MG63 (cell line): Measurements from ENCODE around the gene CGRRF1. TPM values are rescaled to one million over a fixed set of nuclear protein-coding genes. Genes with fewer than 3 reads are reported as not detected.

Source experiments
- DNase-seq: peaks from one replicate; pipeline ENCODE4 v3.0.0-alpha.2; 2020
- H3K27me3 ChIP-seq: fragments of 250-450 bp; sonication (Bioruptor Pico); 2 replicates; pipeline ENCODE4 v1.5.1; 2020; ENCODE audit warnings: mild to moderate bottlenecking, moderate library complexity
- H3K36me3 ChIP-seq: fragments of 250-450 bp; sonication (Bioruptor Pico); 2 replicates; pipeline ENCODE4 v1.5.1; 2020; ENCODE audit warnings: mild to moderate bottlenecking, moderate library complexity
- H3K4me3 ChIP-seq: fragments of 250-450 bp; sonication (Bioruptor Pico); 2 replicates; pipeline ENCODE4 v1.5.1; 2020; ENCODE audit warnings: mild to moderate bottlenecking, moderate library complexity
- H3K9me3 ChIP-seq: fragments of 250-450 bp; sonication (Bioruptor Pico); 2 replicates; pipeline ENCODE4 v1.5.1; 2020; ENCODE audit warnings: mild to moderate bottlenecking, moderate library complexity
- total RNA-seq: library from RNA; depleted of rRNA; stranded (reverse); fragments of >200 nt; shearing (Covaris generic); gene quantifications from 2 replicates; pipeline ENCODE4 v1.2.3, GENCODE V29; 2014; ENCODE audit warnings: low replicate concordance; rRNA removed

Gene CGRRF1, protein sequence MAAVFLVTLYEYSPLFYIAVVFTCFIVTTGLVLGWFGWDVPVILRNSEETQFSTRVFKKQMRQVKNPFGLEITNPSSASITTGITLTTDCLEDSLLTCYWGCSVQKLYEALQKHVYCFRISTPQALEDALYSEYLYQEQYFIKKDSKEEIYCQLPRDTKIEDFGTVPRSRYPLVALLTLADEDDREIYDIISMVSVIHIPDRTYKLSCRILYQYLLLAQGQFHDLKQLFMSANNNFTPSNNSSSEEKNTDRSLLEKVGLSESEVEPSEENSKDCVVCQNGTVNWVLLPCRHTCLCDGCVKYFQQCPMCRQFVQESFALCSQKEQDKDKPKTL
- 5.9 and 6.0 TPM in 2 replicates for total RNA-seq

- peak; percentile 96 for DNase-seq
- Histone ChIP-seq H3K27me3 (no peaks in the 10 kb centered on the region), H3K9me3 (no peaks in the 10 kb centered on the region), H3K4me3 (peak within 1 kb of the TSS; percentile 92), H3K36me3 (no peaks in the 10 kb centered on the region)
These were observed at the start of gene CGRRF1 for GRCh38 chr14:54509546-54510501. CGRRF1 (plus strand) TSS chr14:54509906; CDS start chr14:54509960, 54 bp downstream.

GRCh38 chr14:54462048-54462447 lies 47.7 kb upstream of the CGRRF1 start:
- no peaks in the 10 kb centered on the region for H3K36me3 ChIP-seq
- 0 out of 2 replicates have a peak, but pooled peaks cover 3% of the 10 kb centered on the region for H3K9me3 ChIP-seq
- no peak for DNase-seq
- no peak overlapping the region for H3K4me3 ChIP-seq
- no peaks in the 10 kb centered on the region for H3K27me3 ChIP-seq

DNA sequence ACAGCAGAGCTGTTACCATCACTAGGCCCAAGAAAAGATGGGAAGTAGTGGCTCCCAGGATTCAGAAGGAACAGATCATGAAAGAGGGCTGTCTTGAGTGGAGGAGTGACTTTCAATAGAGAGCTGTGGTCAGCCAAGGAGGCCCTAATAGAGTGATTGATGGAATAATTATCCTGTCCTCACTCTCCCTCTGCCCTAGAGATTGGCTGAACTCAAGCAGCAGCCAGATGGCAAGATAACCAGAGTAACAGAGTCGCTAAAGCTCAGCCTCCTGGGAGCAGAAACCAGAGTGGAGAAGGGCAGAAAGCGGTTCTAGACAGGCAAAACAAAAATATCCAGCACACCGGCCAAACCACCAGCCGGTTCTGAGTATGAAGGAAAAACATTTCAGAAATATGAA lies 44.1 kb upstream of the CGRRF1 start:
- H3K36me3 ChIP-seq, result no peaks in the 10 kb centered on the region
- H3K9me3 ChIP-seq, result 0 out of 2 replicates have a peak, but pooled peaks cover 3% of the 10 kb centered on the region
- DNase-seq, result no peak

GRCh38 chr14:54467280-54467679 lies 42.4 kb upstream of the CGRRF1 start:
- no peak overlapping the region for H3K4me3 ChIP-seq
- DNase-seq, result no peak
- H3K27me3 ChIP-seq, result no peaks in the 10 kb centered on the region
- H3K9me3 ChIP-seq, result 0 out of 2 replicates have a peak, but pooled peaks cover 3% of the 10 kb centered on the region
- no peaks in the 10 kb centered on the region for H3K36me3 ChIP-seq

More for the DNA sequence above, 44.1 kb upstream of the CGRRF1 start:
- Histone ChIP-seq H3K4me3 (no peak overlapping the region), H3K27me3 (no peaks in the 10 kb centered on the region)

DNA sequence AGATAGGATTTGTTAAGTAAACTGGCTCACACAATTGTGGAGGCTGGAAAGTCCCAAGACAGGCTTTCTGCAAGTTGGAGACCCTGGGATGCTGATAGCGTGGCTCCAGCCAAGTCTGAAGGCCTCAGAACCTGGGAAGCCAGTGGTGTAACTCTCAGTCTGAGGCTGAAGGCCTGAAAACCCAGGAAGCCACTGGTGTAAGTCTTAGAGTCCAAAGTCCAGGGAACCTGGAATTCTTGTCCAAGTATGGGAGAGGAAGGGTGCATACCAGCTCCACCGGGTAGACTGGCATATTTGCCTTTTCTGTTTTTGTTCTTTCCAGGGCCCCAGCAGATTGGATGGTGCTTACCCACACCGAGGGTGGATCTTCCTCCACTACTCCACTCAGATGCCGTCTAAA lies 39.0 kb upstream of the CGRRF1 start:
- Histone ChIP-seq H3K9me3 (0 out of 2 replicates have a peak, but pooled peaks cover 3% of the 10 kb centered on the region), H3K4me3 (no peak overlapping the region), H3K27me3 (no peaks in the 10 kb centered on the region), H3K36me3 (no peaks in the 10 kb centered on the region; the same call in 1 of the 2 replicates)
- DNase-seq, result no peak

DNA sequence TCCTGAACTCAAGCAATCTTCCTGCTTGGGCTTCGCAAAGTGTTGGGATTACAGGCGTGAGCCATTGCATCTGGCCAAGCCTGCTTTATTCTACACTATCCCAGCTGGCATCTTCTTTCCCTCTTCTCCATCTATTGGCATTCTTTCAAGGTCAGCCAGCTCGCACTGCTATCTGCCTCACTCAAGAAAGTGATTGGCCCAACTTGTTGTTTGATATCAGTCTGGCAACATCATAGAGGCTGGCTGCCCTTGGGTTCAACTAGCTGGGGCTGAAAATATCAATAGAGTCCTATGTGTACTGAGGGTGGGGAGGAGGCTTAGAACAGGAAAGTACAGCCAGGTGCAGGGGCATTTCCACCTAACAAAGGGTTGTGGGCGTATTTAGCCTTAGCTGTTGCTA lies 38.1 kb upstream of the CGRRF1 start:
- Histone ChIP-seq H3K36me3 (peaks cover 4% of the 10 kb centered on the region), H3K9me3 (0 out of 2 replicates have a peak, but pooled peaks cover 2% of the 10 kb centered on the region), H3K4me3 (no peak overlapping the region), H3K27me3 (no peaks in the 10 kb centered on the region)
- DNase-seq, result no peak

GRCh38 chr14:54472315-54472714 lies 37.4 kb upstream of the CGRRF1 start:
- no peaks in the 10 kb centered on the region for H3K9me3 ChIP-seq
- no peak overlapping the region for H3K4me3 ChIP-seq
- peaks cover 5% of the 10 kb centered on the region for H3K36me3 ChIP-seq
- no peaks in the 10 kb centered on the region for H3K27me3 ChIP-seq
- no peak for DNase-seq

GRCh38 chr14:54474232-54474793 lies 35.4 kb upstream of the CGRRF1 start:
- Histone ChIP-seq H3K9me3 (no peaks in the 10 kb centered on the region), H3K27me3 (no peaks in the 10 kb centered on the region), H3K4me3 (no peak overlapping the region), H3K36me3 (peaks cover 17% of the 10 kb centered on the region)
- no peak for DNase-seq

- peaks cover 17% of the 10 kb centered on the region for H3K36me3 ChIP-seq
- H3K27me3 ChIP-seq, result no peaks in the 10 kb centered on the region
- no peak for DNase-seq
- H3K9me3 ChIP-seq, result no peaks in the 10 kb centered on the region
- H3K4me3 ChIP-seq, result no peak overlapping the region
These were observed 34.4 kb upstream of the CGRRF1 start for GRCh38 chr14:54475187-54475899.

GRCh38 chr14:54475911-54476310 lies 33.8 kb upstream of the CGRRF1 start:
- DNase-seq, result no peak
- Histone ChIP-seq H3K4me3 (no peak overlapping the region), H3K9me3 (no peaks in the 10 kb centered on the region), H3K36me3 (peaks cover 21% of the 10 kb centered on the region), H3K27me3 (no peaks in the 10 kb centered on the region)

DNA sequence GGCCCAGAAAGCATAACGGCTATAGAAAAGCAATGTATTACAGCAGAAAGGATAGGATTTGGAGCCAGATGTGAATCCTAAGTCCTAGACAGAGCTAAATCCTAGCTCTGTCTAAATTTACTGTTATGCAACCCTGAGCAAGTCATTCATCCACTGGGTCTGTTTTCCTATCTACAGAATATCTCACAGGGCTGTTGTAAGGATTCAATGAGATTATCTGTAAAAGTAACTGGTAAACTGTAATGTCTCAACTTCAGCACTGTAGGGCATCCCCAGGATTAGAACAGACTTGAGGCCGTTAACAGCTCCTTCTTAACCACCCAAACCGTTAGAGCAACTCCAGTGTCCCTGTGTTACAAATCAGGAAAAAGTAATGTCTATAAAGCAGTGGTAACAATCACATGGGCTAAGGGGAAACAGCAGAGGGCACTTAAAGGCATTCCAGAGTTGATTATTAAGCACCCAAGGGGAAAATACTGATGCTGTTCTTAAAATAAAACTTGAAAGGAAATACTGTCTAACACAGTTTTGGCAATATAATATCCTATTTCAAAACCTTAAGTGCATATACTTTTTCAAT lies 31.0 kb upstream of the CGRRF1 start:
- no peak for DNase-seq
- Histone ChIP-seq H3K4me3 (no peak overlapping the region), H3K27me3 (no peaks in the 10 kb centered on the region), H3K36me3 (peaks cover 41% of the 10 kb centered on the region), H3K9me3 (no peaks in the 10 kb centered on the region)

GRCh38 chr14:54480830-54481562 lies 28.7 kb upstream of the CGRRF1 start:
- Histone ChIP-seq H3K9me3 (no peaks in the 10 kb centered on the region), H3K36me3 (peaks cover 42% of the 10 kb centered on the region), H3K4me3 (no peak overlapping the region), H3K27me3 (no peaks in the 10 kb centered on the region)
- no peak for DNase-seq

DNA sequence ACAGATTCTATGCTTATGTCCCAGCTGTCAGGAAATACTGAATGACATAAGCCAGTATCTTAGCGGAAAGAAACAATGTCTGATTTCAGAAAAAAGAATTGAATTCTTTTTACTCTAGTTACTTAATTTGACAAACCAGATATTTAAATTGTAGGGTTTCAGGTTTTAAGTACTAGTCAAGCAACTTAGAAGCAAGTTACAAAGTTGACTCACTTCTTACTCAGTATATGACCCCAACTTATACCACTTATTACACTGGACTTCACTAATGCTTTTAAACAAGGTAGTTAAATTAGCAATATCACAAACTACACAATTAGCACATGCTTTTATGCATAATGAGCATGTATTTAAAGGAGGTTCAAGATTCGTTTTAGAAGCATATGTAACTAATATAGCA lies 28.0 kb upstream of the CGRRF1 start:
- no peaks in the 10 kb centered on the region for H3K9me3 ChIP-seq
- H3K4me3 ChIP-seq, result no peak overlapping the region
- H3K27me3 ChIP-seq, result no peaks in the 10 kb centered on the region
- peaks cover 38% of the 10 kb centered on the region for H3K36me3 ChIP-seq
- DNase-seq, result no peak

- H3K27me3 ChIP-seq, result no peaks in the 10 kb centered on the region
- no peak overlapping the region for H3K4me3 ChIP-seq
- DNase-seq, result no peak
- no peaks in the 10 kb centered on the region for H3K9me3 ChIP-seq
- peaks cover 35% of the 10 kb centered on the region for H3K36me3 ChIP-seq
These were observed 26.5 kb upstream of the CGRRF1 start for GRCh38 chr14:54483073-54483745.

GRCh38 chr14:54483846-54484245 lies 25.9 kb upstream of the CGRRF1 start:
- no peaks in the 10 kb centered on the region for H3K27me3 ChIP-seq

More at GRCh38 chr14:54483846-54484245, 25.9 kb upstream of the CGRRF1 start:
- Histone ChIP-seq H3K4me3 (no peak overlapping the region), H3K9me3 (no peaks in the 10 kb centered on the region), H3K36me3 (peaks cover 29% of the 10 kb centered on the region)
- DNase-seq, result no peak
